Muscle of back (tissue), 11 donors: ENCODE results near the gene RPS6KA2. TPM values are rescaled to one million over a fixed set of nuclear protein-coding genes. Genes with fewer than 3 reads are reported as not detected.
A peak's percentile ranks its signal among the peaks of the same experiment; 100 is the strongest.

Experiments used
- DNase-seq, 3 donors: peaks; one replicate each; pipeline versions ENCODE4 v3.0.0 to v3.0.0-alpha.2; 2013
- polyA plus RNA-seq, 10 donors: library from polyadenylated mRNA; unstranded; fragments of 120-200 nt; gene quantifications; one replicate each; pipeline ENCODE4 v1.2.1, GENCODE V29; 2013; ENCODE audit not compliant: insufficient read length in 10 of 10

The RPS6KA2 gene
- polyA plus RNA-seq, 10 donors, result 22.1 to 31.7 (median 25.4) TPM

DNA sequence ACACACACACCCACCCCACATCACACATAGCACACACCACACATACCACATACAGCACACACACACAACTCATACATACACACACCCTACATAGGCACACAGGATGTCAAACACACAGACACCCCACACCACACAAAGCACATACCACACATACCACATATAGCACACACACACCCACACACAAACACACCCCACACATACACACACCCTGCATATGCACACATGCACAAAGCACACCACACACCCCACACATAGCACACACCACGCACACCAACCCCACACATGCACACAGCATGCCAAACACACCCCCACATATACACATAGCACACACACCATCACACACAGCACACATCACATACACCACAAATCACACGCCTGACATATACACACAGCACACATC is 119.7 kb downstream of the RPS6KA2 start:
- no peak for DNase-seq

DNA sequence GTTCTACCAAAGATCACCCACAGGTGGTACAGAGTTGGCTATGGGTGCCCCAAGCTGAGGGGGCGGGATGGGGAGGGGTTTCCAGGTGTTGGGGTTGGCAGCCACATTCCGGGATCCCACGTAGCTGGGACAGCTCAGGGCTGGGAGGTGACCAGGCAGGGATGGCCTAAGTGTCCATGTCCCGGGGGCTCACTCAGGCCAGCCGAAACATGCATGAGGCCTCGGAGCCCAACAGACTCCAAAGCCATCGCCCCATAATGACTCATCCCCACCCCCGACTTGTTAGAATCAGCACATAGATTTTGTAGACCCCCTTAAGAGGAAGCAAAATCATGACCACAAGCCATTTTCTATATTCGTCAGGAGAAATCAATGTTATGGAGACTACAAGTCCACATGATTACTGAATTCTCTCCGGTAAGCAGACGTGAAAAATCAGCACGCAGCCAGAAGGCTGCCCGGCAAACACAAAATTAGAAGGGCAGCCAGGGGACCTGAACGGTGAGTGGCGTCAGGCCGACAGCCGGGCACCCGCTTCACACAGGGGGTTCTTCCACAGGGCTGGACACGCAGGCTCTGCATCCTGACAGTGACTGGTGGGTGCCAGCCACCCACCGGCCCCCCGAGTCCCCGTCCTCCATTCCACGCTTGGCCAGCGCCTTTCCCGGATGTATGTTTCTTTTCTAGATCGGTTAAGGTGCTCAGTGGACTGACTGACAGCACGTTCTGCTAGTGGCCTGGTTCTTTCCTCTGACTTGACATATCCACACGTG is 121.7 kb downstream of the RPS6KA2 start:
- DNase-seq, result no peak

DNA sequence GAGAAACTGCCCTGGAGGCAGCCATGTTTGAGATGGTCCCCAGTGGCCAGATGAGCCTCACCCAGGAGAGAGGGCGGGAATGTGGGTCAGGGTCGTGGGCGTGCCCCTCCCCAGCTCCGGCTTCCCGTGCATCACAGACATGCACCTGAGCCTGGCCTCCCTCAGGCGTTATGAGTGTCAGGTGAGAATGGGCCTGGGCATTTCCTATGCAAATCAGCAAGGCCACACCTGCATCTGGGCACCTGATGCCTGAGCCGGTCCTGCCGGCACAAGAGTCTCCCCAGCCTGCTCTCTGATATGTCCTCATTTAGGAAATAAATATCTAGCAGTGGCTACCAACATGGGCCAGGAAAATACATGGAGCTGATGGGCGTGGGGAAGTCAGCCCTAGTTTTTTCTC is 123.0 kb downstream of the RPS6KA2 start:
- no peak for DNase-seq

DNA sequence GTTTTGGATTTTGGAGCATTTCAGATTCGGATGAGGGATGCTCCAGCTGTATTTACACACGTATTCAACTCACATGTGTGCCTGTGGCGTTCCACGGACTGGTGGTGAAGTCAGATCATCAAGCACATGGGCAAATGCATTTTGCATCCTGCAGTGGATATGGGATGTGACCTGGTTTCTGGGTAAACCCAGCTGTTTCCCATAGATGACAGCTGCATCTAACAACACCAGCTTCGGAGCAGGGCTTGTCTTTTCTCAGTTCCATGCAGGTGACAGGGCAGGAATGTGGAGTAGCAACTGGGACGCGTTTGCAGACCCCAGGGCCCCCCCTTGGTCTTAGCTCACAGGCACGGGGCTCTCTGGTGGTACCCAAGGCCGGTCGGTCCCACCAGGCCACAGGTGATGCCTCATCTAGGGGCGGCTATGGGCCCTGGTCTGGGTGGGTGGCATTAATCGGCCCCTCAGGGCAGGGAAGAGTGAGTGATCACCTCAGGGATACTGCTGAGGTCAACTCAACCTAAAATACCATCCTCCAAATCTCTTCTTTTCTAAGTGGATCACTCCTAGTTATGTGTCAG is 123.8 kb downstream of the RPS6KA2 start:
- no peak for DNase-seq

DNA sequence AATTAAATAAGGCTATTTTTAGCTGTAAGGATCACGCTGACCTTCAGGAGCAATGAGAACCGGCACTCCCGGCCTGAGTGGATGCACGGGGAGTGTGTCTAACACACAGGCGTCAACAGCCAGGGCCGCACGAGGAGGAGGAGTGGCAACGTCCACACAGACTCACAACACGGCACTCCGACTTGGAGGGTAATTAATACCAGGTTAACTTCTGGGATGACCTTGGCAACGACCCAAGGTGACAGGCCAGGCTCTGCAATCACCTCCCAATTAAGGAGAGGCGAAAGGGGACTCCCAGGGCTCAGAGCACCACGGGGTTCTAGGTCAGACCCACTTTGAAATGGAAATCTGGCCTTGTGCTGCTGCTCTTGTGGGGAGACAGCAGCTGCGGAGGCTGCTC is 124.6 kb downstream of the RPS6KA2 start:
- no peak for DNase-seq

DNA sequence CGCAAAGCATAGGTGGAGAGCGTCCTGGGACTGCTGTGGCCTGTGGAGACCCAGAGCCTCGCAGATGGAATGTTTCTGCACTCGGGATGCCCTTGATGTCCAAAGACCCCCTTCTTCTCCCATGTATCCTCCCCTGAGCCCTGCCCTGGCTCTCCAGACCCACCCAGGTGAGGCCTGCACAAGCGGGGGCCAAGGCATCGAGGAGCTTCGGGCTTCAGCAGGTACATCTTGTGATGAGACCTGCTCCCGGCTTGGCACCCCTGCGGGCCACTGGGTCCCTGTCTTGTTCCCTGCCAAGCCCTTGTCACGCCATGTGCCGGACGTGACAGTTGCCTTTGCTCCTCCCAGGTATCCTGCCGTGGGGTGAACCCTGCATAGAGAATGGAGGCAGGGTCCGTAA is 125.8 kb downstream of the RPS6KA2 start:
- DNase-seq, result no peak

DNA sequence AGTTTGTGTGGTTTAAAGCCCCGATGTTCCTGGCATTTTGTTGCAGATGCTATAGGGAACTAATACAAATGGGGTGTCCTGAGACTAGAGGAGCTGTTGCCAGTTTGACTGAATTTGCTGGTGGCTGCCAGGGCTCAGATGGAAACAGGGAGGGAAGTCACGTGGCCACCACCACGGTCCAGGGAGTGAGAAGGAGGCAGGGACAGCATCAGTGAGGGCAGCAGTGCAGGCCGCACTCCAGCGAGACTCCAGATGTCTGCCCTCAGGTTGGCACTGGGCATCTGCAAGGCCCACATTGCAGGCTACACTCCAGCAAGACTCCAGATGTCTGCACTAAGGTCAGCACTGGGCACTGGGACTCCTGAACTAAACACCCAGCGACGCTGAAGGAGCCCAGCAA is 126.8 kb downstream of the RPS6KA2 start:
- no peak for DNase-seq

DNA sequence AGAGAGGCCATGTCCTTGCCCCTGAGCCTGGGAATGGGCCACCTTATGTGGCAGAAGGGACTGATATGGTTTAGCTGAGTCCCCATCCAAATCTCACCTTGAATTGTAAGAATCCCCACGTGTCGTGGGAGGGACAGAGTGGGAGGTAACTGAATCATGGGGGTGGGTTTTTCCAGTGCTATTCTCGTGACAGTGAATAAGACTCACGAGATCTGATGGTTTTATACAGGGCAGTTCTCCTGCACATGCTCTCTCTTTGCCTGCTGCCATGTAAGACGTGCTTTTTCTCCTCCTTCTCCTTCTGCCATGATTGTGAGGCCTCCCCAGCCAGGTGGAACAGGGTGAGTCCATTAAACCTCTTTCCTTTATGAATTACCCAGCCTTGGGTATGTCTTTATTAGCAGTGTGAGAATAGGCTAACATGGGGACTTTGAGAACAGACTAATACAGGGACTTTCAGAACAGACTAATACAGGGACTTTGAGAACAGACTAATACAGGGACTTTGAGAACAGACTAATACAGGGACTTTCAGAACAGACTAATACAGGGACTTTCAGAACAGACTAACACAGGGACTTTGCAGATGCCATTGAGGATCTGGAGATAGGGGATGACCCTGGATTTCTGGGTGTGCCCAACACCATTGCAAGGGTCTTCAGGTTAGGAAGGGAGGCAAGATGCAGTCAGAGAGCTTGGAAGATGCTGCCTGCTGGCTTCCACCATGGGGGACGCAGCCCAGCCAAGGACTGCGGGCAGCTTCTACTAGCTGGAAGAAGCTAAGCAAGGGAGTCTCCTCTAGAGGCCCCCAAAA is 127.5 kb downstream of the RPS6KA2 start:
- no peak for DNase-seq

DNA sequence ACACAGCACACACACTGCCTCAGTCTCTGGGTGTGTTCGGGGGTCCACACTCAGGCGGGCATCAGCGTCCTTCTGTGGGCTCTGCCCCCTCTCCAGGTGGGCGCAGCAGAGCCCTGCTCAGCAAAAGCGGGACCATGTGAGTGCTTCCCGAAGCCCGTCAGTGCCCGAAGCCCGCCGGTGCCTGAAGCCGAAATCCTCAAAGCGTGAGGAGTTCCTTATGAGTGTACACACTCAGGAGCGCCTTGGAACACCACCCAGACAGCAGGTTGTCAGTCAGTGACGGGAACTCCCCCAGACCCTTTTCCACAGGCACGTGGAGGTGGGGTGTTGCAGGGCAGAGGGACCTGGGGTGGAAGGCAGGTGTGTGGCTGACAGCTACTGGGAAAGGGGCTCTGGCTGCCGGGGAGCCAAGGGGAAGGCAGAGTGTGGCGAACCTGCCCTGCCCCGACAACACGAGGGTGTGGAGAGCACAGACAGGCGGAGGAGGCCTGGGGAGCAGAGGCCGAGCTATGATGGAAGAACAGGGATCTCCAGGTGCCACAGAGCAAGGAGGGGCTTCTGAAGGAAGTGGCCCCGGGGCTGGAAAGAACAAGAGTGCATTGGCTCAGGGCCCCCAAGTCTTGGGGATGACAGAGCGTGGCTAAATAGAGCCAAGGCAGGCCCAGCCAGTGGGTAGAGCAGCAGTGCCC is 128.2 kb downstream of the RPS6KA2 start:
- no peak for DNase-seq

DNA sequence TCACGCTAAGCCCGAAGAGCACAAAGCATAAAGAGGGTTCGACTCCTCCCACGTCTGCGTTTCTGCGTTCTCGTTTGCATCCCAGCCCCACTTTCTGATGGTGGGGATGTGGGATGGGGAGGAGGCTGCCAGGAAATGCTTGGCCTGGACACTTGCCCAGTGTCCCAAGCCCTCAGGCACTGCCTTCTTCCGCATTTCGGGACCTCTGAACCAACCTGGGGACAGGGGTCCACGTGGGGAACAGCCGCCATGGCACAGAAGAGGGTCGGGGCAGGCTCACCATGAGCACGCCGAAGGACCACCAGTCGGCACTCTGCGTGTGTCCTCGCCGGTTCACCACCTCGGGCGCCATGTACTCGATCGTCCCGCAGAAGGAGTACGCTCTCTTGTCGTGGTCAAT is 128.8 kb downstream of the RPS6KA2 start:
- no peak for DNase-seq

DNA sequence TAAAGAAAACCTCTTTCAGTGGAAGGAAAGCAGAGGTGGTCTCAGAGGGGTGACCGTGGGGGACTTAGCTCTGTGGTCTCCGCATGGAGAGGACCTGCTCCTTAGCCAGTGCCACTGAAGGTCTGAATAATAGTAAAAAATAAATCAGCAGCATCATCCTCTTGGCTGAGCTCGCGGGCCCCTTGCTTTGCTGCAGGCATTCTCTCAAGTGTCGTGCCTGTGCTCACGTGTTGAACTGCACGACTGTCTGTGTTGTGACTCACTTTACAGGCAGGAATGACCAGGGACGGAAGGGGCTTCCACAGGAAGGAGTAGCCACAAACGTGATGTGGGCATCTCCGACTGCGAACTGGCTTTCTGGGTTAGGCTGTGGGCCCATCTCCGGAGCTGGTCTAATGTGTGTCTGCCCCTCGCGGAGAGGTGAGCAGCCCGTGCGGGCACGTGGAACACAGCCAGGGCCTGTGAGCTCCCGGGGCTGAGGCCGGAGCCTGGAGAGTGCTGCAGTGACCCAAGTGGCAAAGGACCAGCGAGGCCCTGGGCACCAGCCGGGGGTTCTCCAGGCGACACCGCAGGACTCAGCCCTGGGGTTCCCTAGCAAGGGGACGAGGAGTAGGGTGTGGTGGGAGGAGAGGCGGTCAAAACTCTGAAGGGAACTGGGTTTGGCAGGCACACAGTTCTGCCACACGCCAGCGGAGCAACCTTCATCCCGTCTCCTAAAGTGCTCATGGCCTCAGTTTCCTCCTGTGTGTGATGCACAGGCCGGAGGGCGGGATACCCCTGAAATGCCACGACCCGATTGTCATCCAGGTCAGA is 129.8 kb downstream of the RPS6KA2 start:
- no peak for DNase-seq

DNA sequence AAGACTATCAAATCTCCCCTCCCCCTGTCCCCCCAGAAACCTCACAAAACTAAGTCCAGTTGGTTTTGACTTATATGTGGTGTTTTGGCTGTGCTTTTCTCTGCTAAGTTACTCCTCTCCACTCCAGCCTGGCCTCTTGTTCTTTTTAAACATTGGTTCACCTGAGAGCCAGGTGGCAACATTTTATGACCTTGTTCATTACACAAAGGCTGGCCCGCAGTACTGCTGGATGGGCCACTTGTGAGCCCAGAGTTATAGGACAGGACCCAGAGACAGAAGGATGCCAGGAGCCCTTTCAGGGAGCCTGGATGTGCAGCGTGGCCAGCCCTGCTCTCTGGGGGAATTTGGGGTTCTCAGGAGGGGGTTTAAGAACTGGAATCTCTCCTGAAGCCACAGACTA is 130.6 kb downstream of the RPS6KA2 start:
- no peak for DNase-seq

DNA sequence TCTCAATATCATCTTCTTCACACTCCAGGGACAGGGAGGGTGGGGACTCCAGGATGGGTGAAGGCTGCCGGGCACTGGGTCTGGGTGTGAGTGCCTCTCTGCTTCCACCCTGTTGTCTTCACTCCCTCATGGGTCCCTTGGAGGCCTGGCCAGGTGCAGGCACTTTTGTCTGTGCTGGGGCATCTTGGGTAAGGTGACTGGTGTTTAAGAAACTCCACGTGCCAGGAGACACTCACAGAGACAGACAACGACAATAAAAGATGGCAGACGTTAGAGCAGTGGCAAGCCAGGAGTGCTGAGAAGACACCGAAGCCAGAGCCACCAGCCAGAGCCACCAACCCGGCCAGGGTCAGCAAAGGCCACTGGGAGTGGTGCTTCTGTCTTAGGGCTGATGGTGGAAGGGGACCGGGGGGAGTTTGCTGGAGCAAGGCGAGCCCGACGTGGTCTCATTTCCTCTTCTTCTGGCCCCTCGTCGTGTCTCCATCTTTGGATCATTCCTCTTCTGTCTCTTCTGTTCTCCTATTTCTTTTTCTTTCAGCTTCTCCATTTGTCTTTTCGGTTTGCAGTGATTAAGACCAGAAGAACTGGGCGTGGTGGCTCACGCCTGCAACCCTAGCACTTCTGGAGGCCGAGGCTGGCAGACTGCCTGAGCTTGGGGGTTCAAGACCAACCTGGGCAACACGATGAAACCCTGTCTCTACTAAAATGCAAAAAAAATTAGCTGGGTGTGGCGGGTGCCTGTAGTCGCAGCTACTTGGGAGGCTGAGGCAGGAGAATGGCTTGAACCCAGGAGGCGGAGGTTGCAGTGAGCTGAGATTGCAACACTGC is 131.3 kb downstream of the RPS6KA2 start:
- no peak for DNase-seq

DNA sequence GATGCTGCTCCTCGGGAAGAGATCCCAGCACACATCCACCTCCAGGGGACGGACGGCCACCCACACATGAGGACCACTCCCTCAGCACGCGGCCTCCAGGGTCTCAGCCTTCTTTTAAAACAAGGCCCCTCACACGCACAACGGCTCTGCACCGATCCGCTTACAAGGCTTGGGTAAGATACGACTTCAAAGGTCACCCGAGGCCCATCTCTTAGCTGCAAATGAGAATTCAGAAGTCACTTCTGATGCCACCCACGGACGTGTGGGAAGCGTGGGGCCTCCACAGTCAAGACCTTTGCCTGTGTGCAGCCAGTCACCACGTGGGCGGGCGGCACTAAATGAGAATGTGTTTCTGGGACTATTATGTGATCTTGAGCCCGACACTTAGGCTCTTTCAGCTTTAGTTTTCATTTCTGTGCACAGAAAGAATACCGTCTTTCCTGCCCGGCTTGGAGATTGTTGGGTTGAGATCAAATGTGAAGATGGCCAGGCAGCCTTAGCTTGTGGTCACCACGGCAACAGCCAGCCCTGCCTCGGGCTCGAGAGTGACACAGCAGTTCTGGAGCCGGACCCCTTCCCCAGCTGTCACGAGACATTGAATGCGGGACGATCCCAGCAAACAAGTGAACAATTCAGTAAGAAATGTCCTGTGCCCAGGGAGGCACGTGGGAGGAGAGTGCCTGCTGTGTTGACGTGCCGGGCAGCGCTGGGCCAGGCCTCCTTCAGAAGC is 132.1 kb downstream of the RPS6KA2 start:
- peak in 1 of 3 donors; percentile 25 for DNase-seq

DNA sequence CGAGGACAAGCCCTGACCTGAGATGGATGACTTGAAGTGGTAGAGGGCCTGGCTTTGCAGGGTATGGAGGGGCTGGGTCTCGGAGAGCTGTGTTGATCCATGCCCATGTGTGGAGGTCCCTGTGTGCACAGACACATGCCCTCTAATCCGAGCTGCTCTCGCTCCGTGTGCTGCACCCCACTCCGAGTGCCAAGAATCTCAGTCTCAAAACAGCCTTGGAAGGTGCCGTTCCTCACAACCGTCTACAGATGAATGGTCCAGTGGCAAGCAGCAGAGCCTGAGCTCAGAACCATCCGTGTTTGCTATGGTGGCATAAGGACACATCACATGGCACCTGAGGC is 133.0 kb downstream of the RPS6KA2 start:
- no peak for DNase-seq

DNA sequence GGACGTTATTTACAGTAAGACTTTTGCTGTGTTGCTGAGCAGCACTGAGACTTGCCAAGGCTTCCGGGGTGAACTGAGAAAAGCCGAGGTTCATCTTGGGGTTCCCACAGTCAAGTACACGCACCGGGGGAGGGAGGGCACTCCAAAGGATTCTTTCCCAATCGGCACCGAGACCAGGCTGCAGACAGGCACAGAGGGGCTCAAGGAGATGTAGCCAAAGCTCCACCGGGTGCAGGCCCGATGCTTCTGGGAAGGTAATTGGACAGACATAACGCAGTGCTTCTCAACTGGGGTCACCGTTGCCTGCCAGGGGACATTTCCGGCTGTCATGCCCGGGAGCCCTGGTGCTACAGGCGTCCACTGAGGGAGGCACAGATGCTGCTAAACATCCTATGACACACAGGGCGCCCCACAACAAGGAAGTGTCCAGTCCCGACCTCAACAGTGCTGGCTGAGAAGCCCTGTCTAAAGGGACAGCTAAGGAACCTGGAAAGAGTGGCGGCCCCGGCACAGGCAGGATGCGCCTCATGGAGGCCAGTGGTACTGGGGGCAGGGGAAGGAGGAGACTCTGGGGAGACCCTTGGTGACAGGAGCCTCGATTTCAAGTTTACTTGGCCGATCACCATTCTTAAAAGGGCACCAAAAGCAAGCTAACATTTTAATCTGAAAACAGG is 133.5 kb downstream of the RPS6KA2 start:
- no peak for DNase-seq

DNA sequence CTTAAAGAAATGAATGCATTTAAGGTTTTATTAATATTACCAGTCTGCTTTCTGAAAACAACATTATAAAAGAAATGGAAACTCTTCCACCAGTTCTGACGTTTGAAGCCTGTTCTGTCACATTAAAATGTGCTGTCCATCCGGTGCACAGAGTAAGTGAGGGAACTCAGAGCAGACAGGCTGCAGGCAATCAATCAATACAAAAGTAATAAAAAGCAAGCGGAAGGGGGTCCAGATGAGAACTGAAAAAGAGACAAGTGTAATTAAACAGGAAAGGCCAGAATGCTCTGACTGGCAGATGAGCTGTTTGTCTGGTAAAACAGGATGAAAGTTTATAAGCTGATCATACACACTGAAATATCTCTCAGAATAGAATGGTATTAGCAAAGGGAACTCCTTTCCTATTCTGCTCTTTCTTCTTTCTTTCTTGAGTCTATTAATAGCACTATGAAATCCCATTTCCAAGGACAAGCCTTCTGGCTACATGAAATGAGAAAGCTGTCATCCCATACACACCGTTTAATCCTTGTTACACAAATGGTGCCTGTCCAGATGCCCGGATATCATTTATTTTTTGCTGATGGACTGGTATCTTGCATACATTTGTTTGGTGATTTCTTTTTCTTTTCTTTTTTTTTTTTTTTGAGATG is 134.8 kb downstream of the RPS6KA2 start:
- DNase-seq, result no peak

DNA sequence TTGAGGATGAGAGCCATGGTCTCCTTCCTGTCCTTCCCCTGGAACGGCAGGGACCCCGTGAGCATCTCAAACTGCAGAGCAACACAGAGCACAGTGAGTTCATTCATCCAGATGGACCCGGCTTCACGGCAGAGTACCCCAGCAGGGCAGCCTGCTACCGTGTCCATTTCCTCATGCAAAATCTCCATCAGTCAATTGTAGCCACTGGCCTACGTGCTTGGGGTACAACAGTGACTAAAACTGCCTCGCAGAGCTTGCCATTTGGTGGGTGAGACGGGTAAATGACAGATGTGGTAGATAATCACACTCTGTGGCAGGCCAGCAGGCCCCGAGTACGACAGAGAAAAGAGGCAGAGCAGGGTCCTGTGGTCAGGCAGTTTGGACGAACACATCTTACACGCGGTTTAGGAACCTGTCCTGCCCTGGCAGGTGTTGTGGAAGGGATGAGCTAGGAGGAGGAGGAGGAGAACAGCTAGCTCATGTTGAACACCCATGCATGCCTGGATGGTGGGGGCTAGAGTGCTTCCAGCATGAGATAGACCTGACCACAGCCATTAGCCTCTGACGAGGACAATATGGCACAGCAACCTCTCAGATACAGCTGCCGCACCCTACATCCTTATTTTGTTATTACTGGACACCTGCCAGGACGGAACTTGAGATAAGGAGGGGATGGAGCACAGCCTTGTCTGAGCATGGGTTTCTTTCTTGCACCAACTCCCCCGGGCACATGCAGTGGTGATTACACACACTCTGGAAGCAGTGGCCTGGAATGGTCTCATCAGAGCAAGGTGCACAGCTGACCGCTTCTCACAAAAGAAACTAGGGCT is 136.2 kb downstream of the RPS6KA2 start:
- DNase-seq, result peak in 1 of 3 donors; percentile 9
